Gastroesophageal sphincter (tissue), 3 donors: ENCODE results near the gene NDRG3.

Experiments
- CTCF ChIP-seq, 4 experiments: fragments of 200-600 bp in 2 of 4; fragments of 450-650 bp in 2 of 4; sonication (generic) in 1 of 4; IDR thresholded peaks; one replicate each; pipeline ENCODE4 v1.5.1; 2017 to 2019; ENCODE audit warnings: antibody characterized with exemption in 4 of 4, mild to moderate bottlenecking in 2 of 4, moderate library complexity in 2 of 4
- EP300 ChIP-seq: sonication (generic); formaldehyde crosslinking; IDR thresholded peaks from one replicate; pipeline ENCODE4 v1.6.1; 2017; ENCODE audit warnings: antibody characterized with exemption, mild to moderate bottlenecking
- POLR2A ChIP-seq, 2 donors: fragments of 450-650 bp; IDR thresholded peaks; one replicate each; pipeline ENCODE4 v1.6.1; 2017; ENCODE audit warnings: antibody characterized with exemption in 2 of 2, mild to moderate bottlenecking in 2 of 2, moderate library complexity in 1 of 2

- TF ChIP-seq EP300 (no peak), CTCF (IDR thresholded peaks at IDR 0.05) (no peak), POLR2A (IDR thresholded peaks at IDR 0.05) (no peak)
Measured at GRCh38 chr20:36624944-36625324, 121.0 kb downstream of the NDRG3 start.
